Measurements from ENCODE around the gene TESMIN. TPM values are rescaled to one million over a fixed set of nuclear protein-coding genes. Genes with fewer than 3 reads are reported as not detected.

Gene TESMIN
- total RNA-seq, 1 donor from 2014 or later = not detected

GRCh38 chr11:68658661-68659060 lies 92.7 kb downstream of the TESMIN start:
- H3K27me3 ChIP-seq = no peaks in the 10 kb centered on the region
- no peaks in the 10 kb centered on the region for H3K36me3 ChIP-seq
- H3K4me3 ChIP-seq = no peak overlapping the region
- DNase-seq (ENCODE audit: low spot score in 2 of 2) = no peak
- intact Hi-C loops (cut with DNase I) = no loop called here
- H3K9me3 ChIP-seq = no peaks in the 10 kb centered on the region
- H3K27ac ChIP-seq = no peak overlapping the region
- no peaks in the 10 kb centered on the region for H3K4me1 ChIP-seq
- TF ChIP-seq CTCF (IDR thresholded peaks at IDR 0.05) = no peak

- Histone ChIP-seq H3K36me3 (no peaks in the 10 kb centered on the region), H3K4me1 (no peaks in the 10 kb centered on the region), H3K27me3 (no peaks in the 10 kb centered on the region), H3K9me3 (no peaks in the 10 kb centered on the region), H3K27ac (no peak overlapping the region), H3K4me3 (no peak overlapping the region)
- TF ChIP-seq CTCF (IDR thresholded peaks at IDR 0.05) = no peak
- intact Hi-C loops (cut with DNase I) = no loop called here
- no peak for DNase-seq (ENCODE audit: low spot score in 2 of 2)
These were observed 93.2 kb downstream of the TESMIN start for GRCh38 chr11:68658097-68658496.

Other genes with a start within 250 kb of the TESMIN start
- not detected for gene GAL, start 67.0 kb downstream of the TESMIN start, total RNA-seq
- 76.3 TPM for gene CPT1A, start 90.4 kb upstream of the TESMIN start, total RNA-seq
- gene MRPL21, start 152.3 kb upstream of the TESMIN start, total RNA-seq = 14.2 TPM
- gene IGHMBP2, start 152.4 kb upstream of the TESMIN start, total RNA-seq = 52.0 TPM
- not detected for gene MRGPRD, start 229.5 kb upstream of the TESMIN start, total RNA-seq

Data from ascending aorta (tissue), 2 donors.